Measurements from ENCODE around the gene MSRB3. TPM values are rescaled to one million over a fixed set of nuclear protein-coding genes. Genes with fewer than 3 reads are reported as not detected.
"Not testable (repeated sequence)": the region's sequence is repeated elsewhere in the genome, so short reads cannot be mapped to it uniquely, and the experiment has no call there.

Gene MSRB3
- total RNA-seq, 2 donors from 2014 or later, result not detected

- Mint-ChIP-seq H3K27ac (no peak overlapping the region), H3K4me3 (no peak overlapping the region), H3K4me1 (no peaks in the 10 kb centered on the region), H3K36me3 (ENCODE audit: low read depth) (no peaks in the 10 kb centered on the region), H3K27me3 (peaks cover 26% of the 10 kb centered on the region), H3K9me3 (no peaks in the 10 kb centered on the region)
- no peak for ATAC-seq (replicated peaks)
Measured at GRCh38 chr12:65305346-65305950, 27.0 kb downstream of the MSRB3 start.

- ATAC-seq (replicated peaks), result no peak
- H3K36me3 Mint-ChIP-seq (ENCODE audit: low read depth), result no peaks in the 10 kb centered on the region
Measured at GRCh38 chr12:65306366-65307168, 28.1 kb downstream of the MSRB3 start.

GRCh38 chr12:65307169-65307501 is 28.7 kb downstream of the MSRB3 start:
- Mint-ChIP-seq H3K9me3 (no peaks in the 10 kb centered on the region), H3K27me3 (peaks cover 22% of the 10 kb centered on the region), H3K27ac (no peak overlapping the region), H3K4me1 (no peaks in the 10 kb centered on the region), H3K4me3 (no peak overlapping the region), H3K36me3 (ENCODE audit: low read depth) (no peaks in the 10 kb centered on the region)
- ATAC-seq (replicated peaks), result no peak

More at GRCh38 chr12:65306366-65307168, 28.1 kb downstream of the MSRB3 start:
- H3K4me1 Mint-ChIP-seq, result no peaks in the 10 kb centered on the region
- H3K27ac Mint-ChIP-seq, result no peak overlapping the region
- H3K4me3 Mint-ChIP-seq, result no peak overlapping the region
- peaks cover 25% of the 10 kb centered on the region for H3K27me3 Mint-ChIP-seq
- H3K9me3 Mint-ChIP-seq, result no peaks in the 10 kb centered on the region

- ATAC-seq (replicated peaks), result no peak
- Mint-ChIP-seq H3K9me3 (no peaks in the 10 kb centered on the region), H3K27ac (no peak overlapping the region), H3K27me3 (peaks cover 22% of the 10 kb centered on the region), H3K4me3 (no peak overlapping the region), H3K4me1 (no peaks in the 10 kb centered on the region), H3K36me3 (ENCODE audit: low read depth) (no peaks in the 10 kb centered on the region)
Measured at GRCh38 chr12:65308006-65308405, 29.5 kb downstream of the MSRB3 start.

- no peaks in the 10 kb centered on the region for H3K36me3 Mint-ChIP-seq (ENCODE audit: low read depth)
Measured at GRCh38 chr12:65308601-65309071, 30.2 kb downstream of the MSRB3 start.

GRCh38 chr12:65311260-65311659 is 32.8 kb downstream of the MSRB3 start:
- H3K9me3 Mint-ChIP-seq, result no peaks in the 10 kb centered on the region
- H3K27me3 Mint-ChIP-seq, result peaks cover 11% of the 10 kb centered on the region
- H3K36me3 Mint-ChIP-seq (ENCODE audit: low read depth), result no peaks in the 10 kb centered on the region
- H3K27ac Mint-ChIP-seq, result no peak overlapping the region
- no peak overlapping the region for H3K4me3 Mint-ChIP-seq
- no peaks in the 10 kb centered on the region for H3K4me1 Mint-ChIP-seq
- no peak for ATAC-seq (replicated peaks)

More at GRCh38 chr12:65308601-65309071, 30.2 kb downstream of the MSRB3 start:
- ATAC-seq (replicated peaks), result no peak
- Mint-ChIP-seq H3K4me1 (no peaks in the 10 kb centered on the region), H3K4me3 (no peak overlapping the region), H3K27me3 (peaks cover 20% of the 10 kb centered on the region), H3K9me3 (no peaks in the 10 kb centered on the region), H3K27ac (no peak overlapping the region)

- peaks cover 7% of the 10 kb centered on the region for H3K27me3 Mint-ChIP-seq
- no peak overlapping the region for H3K27ac Mint-ChIP-seq
- ATAC-seq (replicated peaks), result no peak
- H3K36me3 Mint-ChIP-seq (ENCODE audit: low read depth), result no peaks in the 10 kb centered on the region
- no peak overlapping the region for H3K4me3 Mint-ChIP-seq
- H3K4me1 Mint-ChIP-seq, result no peaks in the 10 kb centered on the region
- H3K9me3 Mint-ChIP-seq, result no peaks in the 10 kb centered on the region
Measured at GRCh38 chr12:65313719-65314317, 35.3 kb downstream of the MSRB3 start.

GRCh38 chr12:65315238-65315637 is 36.8 kb downstream of the MSRB3 start:
- not testable (repeated sequence) for H3K27me3 Mint-ChIP-seq; H3K4me1 Mint-ChIP-seq; H3K4me3 Mint-ChIP-seq; H3K36me3 Mint-ChIP-seq (ENCODE audit: low read depth); H3K27ac Mint-ChIP-seq; H3K9me3 Mint-ChIP-seq; ATAC-seq (replicated peaks)

GRCh38 chr12:65318186-65318685 is 39.8 kb downstream of the MSRB3 start:
- no peak overlapping the region for H3K27ac Mint-ChIP-seq

GRCh38 chr12:65319688-65320200 is 41.3 kb downstream of the MSRB3 start:
- H3K27me3 Mint-ChIP-seq, result peaks cover 17% of the 10 kb centered on the region
- H3K36me3 Mint-ChIP-seq (ENCODE audit: low read depth), result no peaks in the 10 kb centered on the region
- no peak for ATAC-seq (replicated peaks)
- no peaks in the 10 kb centered on the region for H3K4me1 Mint-ChIP-seq
- H3K4me3 Mint-ChIP-seq, result no peak overlapping the region
- H3K27ac Mint-ChIP-seq, result no peak overlapping the region
- H3K9me3 Mint-ChIP-seq, result no peaks in the 10 kb centered on the region

More at GRCh38 chr12:65318186-65318685, 39.8 kb downstream of the MSRB3 start:
- Mint-ChIP-seq H3K4me3 (no peak overlapping the region), H3K36me3 (ENCODE audit: low read depth) (no peaks in the 10 kb centered on the region), H3K27me3 (peaks cover 10% of the 10 kb centered on the region), H3K9me3 (no peaks in the 10 kb centered on the region), H3K4me1 (no peaks in the 10 kb centered on the region)
- ATAC-seq (replicated peaks), result no peak

- Mint-ChIP-seq H3K27me3 (peaks cover 14% of the 10 kb centered on the region), H3K4me1 (no peaks in the 10 kb centered on the region), H3K27ac (no peak overlapping the region), H3K36me3 (ENCODE audit: low read depth) (no peaks in the 10 kb centered on the region), H3K9me3 (no peaks in the 10 kb centered on the region), H3K4me3 (no peak overlapping the region)
- ATAC-seq (replicated peaks), result no peak
Measured at GRCh38 chr12:65323070-65323469, 44.6 kb downstream of the MSRB3 start.

- Mint-ChIP-seq H3K27ac (no peak overlapping the region), H3K4me1 (no peaks in the 10 kb centered on the region), H3K27me3 (peaks cover 14% of the 10 kb centered on the region)
Measured at GRCh38 chr12:65324056-65324455, 45.6 kb downstream of the MSRB3 start.

GRCh38 chr12:65324551-65324950 is 46.1 kb downstream of the MSRB3 start:
- no peak for ATAC-seq (replicated peaks)
- no peaks in the 10 kb centered on the region for H3K36me3 Mint-ChIP-seq (ENCODE audit: low read depth)
- no peaks in the 10 kb centered on the region for H3K9me3 Mint-ChIP-seq
- no peaks in the 10 kb centered on the region for H3K4me1 Mint-ChIP-seq
- H3K4me3 Mint-ChIP-seq, result no peak overlapping the region
- H3K27me3 Mint-ChIP-seq, result peaks cover 14% of the 10 kb centered on the region
- no peak overlapping the region for H3K27ac Mint-ChIP-seq

More at GRCh38 chr12:65324056-65324455, 45.6 kb downstream of the MSRB3 start:
- no peak for ATAC-seq (replicated peaks)
- Mint-ChIP-seq H3K36me3 (ENCODE audit: low read depth) (no peaks in the 10 kb centered on the region), H3K9me3 (no peaks in the 10 kb centered on the region), H3K4me3 (no peak overlapping the region)

- H3K4me3 Mint-ChIP-seq, result no peak overlapping the region
- no peak for ATAC-seq (replicated peaks)
- peaks cover 14% of the 10 kb centered on the region for H3K27me3 Mint-ChIP-seq
- no peaks in the 10 kb centered on the region for H3K36me3 Mint-ChIP-seq (ENCODE audit: low read depth)
- no peak overlapping the region for H3K27ac Mint-ChIP-seq
- no peaks in the 10 kb centered on the region for H3K4me1 Mint-ChIP-seq
- H3K9me3 Mint-ChIP-seq, result no peaks in the 10 kb centered on the region
Measured at GRCh38 chr12:65325183-65325582, 46.7 kb downstream of the MSRB3 start.
